DND-41 (cell line): ENCODE results near the gene LZTFL1.

Source experiments
- ATAC-seq: fragments of 200-7000 bp; cut with Tn5 transposase; 3 replicates; pipeline ENCODE4 v1.9.1; 2021; ENCODE audit warnings: low read depth; ENCODE audit not compliant: insufficient read depth
- DNase-seq: peaks from one replicate; pipeline ENCODE4 v3.0.0-alpha.2; 2020
- H2AFZ ChIP-seq: 2 replicates; pipeline ENCODE4 v1.6.0; 2012; ENCODE audit warnings: low read depth, low read length
- H3K27ac ChIP-seq: 2 replicates; pipeline ENCODE4 v1.5.1; 2012; ENCODE audit warnings: low read length, inconsistent platforms
- H3K27me3 ChIP-seq: fragments of 200-600 bp; sonication (generic); 2 replicates; pipeline ENCODE4 v1.6.0; 2012; ENCODE audit warnings: low read length, mild to moderate bottlenecking, inconsistent platforms; ENCODE audit not compliant: insufficient read depth, poor library complexity
- H3K36me3 ChIP-seq: 2 replicates; pipeline ENCODE4 v1.5.1; 2012; ENCODE audit warnings: low read length, inconsistent platforms; ENCODE audit not compliant: insufficient read depth
- H3K4me1 ChIP-seq: 2 replicates; pipeline ENCODE4 v1.5.1; 2012; ENCODE audit warnings: mild to moderate bottlenecking, low read length; ENCODE audit not compliant: insufficient read depth
- H3K4me2 ChIP-seq: 2 replicates; pipeline ENCODE4 v1.6.0; 2012; ENCODE audit warnings: mild to moderate bottlenecking, moderate library complexity, low read length, inconsistent platforms; ENCODE audit not compliant: insufficient read depth
- H3K4me3 ChIP-seq, 2 experiments: fragments of 200-600 bp in 1 of 2; shearing (Covaris generic) in 1 of 2; 2 replicates each; pipeline ENCODE4 v1.5.1; 2012 to 2016; ENCODE audit warnings: inconsistent platforms in 2 of 2, low read length in 2 of 2, mild to moderate bottlenecking in 2 of 2, low read depth in 1 of 2, moderate library complexity in 1 of 2
- H3K79me2 ChIP-seq: 2 replicates; pipeline ENCODE4 v1.6.0; 2012; ENCODE audit warnings: low read length, inconsistent platforms; ENCODE audit not compliant: insufficient read depth
- H3K9ac ChIP-seq: 2 replicates; pipeline ENCODE4 v1.6.0; 2012; ENCODE audit warnings: low read depth, mild to moderate bottlenecking, inconsistent platforms, low read length, moderate library complexity
- H3K9me3 ChIP-seq: 2 replicates; pipeline ENCODE4 v1.5.1; 2012; ENCODE audit warnings: low read length, moderate library complexity, mild to moderate bottlenecking, inconsistent platforms; ENCODE audit not compliant: insufficient read depth, severe bottlenecking
- H4K20me1 ChIP-seq: 2 replicates; pipeline ENCODE4 v1.6.0; 2012; ENCODE audit warnings: low read length; ENCODE audit not compliant: insufficient read depth
- CTCF ChIP-seq: IDR thresholded peaks from 2 replicates; pipeline ENCODE4 v1.5.1; 2012; ENCODE audit warnings: borderline replicate concordance, low read length, moderate library complexity, mild to moderate bottlenecking; ENCODE audit not compliant: poor library complexity, severe bottlenecking; ENCODE audit errors: extremely low read depth
- EZH2 ChIP-seq: IDR thresholded peaks from 3 replicates; pipeline ENCODE4 v1.6.1; 2012; ENCODE audit warnings: borderline replicate concordance, low read depth, mild to moderate bottlenecking, moderate library complexity, low read length, inconsistent platforms; ENCODE audit not compliant: severe bottlenecking

The LZTFL1 gene

GRCh38 chr3:45789235-45789812, 52.6 kb downstream of the LZTFL1 start:
- H2AFZ ChIP-seq: no peak overlapping the region
- no peaks in the 10 kb centered on the region for H3K79me2 ChIP-seq
- no peak overlapping the region for H3K4me2 ChIP-seq
- H3K9ac ChIP-seq: no peak overlapping the region
- peaks cover 8% of the 10 kb centered on the region for H3K9me3 ChIP-seq
- no peaks in the 10 kb centered on the region for H3K36me3 ChIP-seq
- H3K4me3 ChIP-seq: no peak overlapping the region
- DNase-seq (no peak), ATAC-seq (no peak)
- no peaks in the 10 kb centered on the region for H3K27me3 ChIP-seq
- H4K20me1 ChIP-seq: no peaks in the 10 kb centered on the region
- H3K27ac ChIP-seq: no peak overlapping the region
- TF ChIP-seq EZH2: no peak
- no peak for TF ChIP-seq CTCF
- H3K4me1 ChIP-seq: peaks cover 7% of the 10 kb centered on the region

- Histone ChIP-seq H3K27ac (no peak overlapping the region), H3K36me3 (no peaks in the 10 kb centered on the region), H2AFZ (no peak overlapping the region), H3K9me3 (peaks cover 8% of the 10 kb centered on the region), H3K4me3 (no peak overlapping the region), H3K4me2 (no peak overlapping the region), H3K9ac (no peak overlapping the region), H3K27me3 (no peaks in the 10 kb centered on the region), H3K4me1 (peaks cover 7% of the 10 kb centered on the region), H3K79me2 (no peaks in the 10 kb centered on the region), H4K20me1 (no peaks in the 10 kb centered on the region)
- TF ChIP-seq CTCF (no peak), EZH2 (no peak)
- no peak for ATAC-seq
- DNase-seq: peak; percentile 1
These were observed 54.4 kb downstream of the LZTFL1 start for GRCh38 chr3:45787551-45787950.

GRCh38 chr3:45786801-45787495, 55.0 kb downstream of the LZTFL1 start:
- H3K27me3 ChIP-seq: no peaks in the 10 kb centered on the region
- no peaks in the 10 kb centered on the region for H3K36me3 ChIP-seq
- TF ChIP-seq CTCF (no peak), EZH2 (no peak)
- H3K4me3 ChIP-seq: no peak overlapping the region
- no peak for ATAC-seq
- no peak overlapping the region for H2AFZ ChIP-seq
- H3K27ac ChIP-seq: no peak overlapping the region
- H3K79me2 ChIP-seq: no peaks in the 10 kb centered on the region
- H3K9ac ChIP-seq: no peak overlapping the region
- no peaks in the 10 kb centered on the region for H4K20me1 ChIP-seq
- no peak overlapping the region for H3K4me2 ChIP-seq
- peaks cover 8% of the 10 kb centered on the region for H3K9me3 ChIP-seq
- peaks cover 7% of the 10 kb centered on the region for H3K4me1 ChIP-seq
- peak; percentile 2 for DNase-seq
